ENCODE measurements around the gene EXTL2. TPM values are rescaled to one million over a fixed set of nuclear protein-coding genes. Genes with fewer than 3 reads are reported as not detected.

EXTL2 gene
- total and polyA plus RNA-seq, 9 of the 15 experiments (the other 6 are each of a cell fraction or from before 2014, with no cell fraction given), result 8.5 to 40.7 (median 26.0) TPM

GRCh38 chr1:100941580-100942216 is 47.1 kb upstream of the EXTL2 start:
- H3K9ac ChIP-seq (ENCODE audit: insufficient read depth in 1 of 2, low read depth in 2 of 2, low read length in 2 of 2), result no peak overlapping the region
- FAIRE-seq (no peak), ATAC-seq (no peak), DNase-seq (ENCODE audit: extremely low read depth in 1 of 4, low spot score in 3 of 4) (no peak)
- H3K9me1 ChIP-seq (ENCODE audit: control insufficient read depth, insufficient read depth, low read length), result no peaks in the 10 kb centered on the region
- no peak overlapping the region for H3K4me2 ChIP-seq (ENCODE audit: insufficient read depth, low read length)
- in situ Hi-C loops (cut with MboI) (no loop called here), intact Hi-C loops (cut with micrococcal nuclease) (no loop called here)
- H2AFZ ChIP-seq (ENCODE audit: low read depth, low read length), result no peak overlapping the region
- peaks cover 22% of the 10 kb centered on the region for H3K36me3 ChIP-seq (ENCODE audit: control insufficient read depth, insufficient read depth, low read length)
- BruUV-seq (replicated peaks), result no TSS peak
- no peaks in the 10 kb centered on the region for H4K20me1 ChIP-seq (replicated peaks; ENCODE audit: control insufficient read depth, insufficient read depth, low read length)
- H3K9me3 ChIP-seq (replicated peaks; ENCODE audit: control insufficient read depth, insufficient read depth, low read depth, low read length), result no peaks in the 10 kb centered on the region
- no peaks in the 10 kb centered on the region for H3K4me1 ChIP-seq (replicated peaks in 1 of 2; ENCODE audit: control insufficient read depth in 2 of 2, insufficient read depth in 2 of 2, low read length in 2 of 2)
- ChIA-PET CTCF (ENCODE audit: low intra/inter-chr PET ratio) (no interaction called here), POLR2A (interaction anchor here (0.6 to 2.4 kb wide), 2 partner anchors 8 to 216 kb away, joined by 3 to 8 read pairs; no protein-coding TSS in a partner anchor)
- WGBS (ENCODE audit: insufficient coverage, low coverage, missing lambda C conversion rate), result 98% methylated on average over 9 of the region's 9 CpGs
- H3K27me3 ChIP-seq (ENCODE audit: control insufficient read depth in 2 of 2, insufficient read depth in 2 of 2, low read length in 2 of 2), result no peaks in the 10 kb centered on the region
- H3K79me2 ChIP-seq (ENCODE audit: control insufficient read depth, insufficient read depth, low read length), result no peaks in the 10 kb centered on the region
- no peak overlapping the region for H3K27ac ChIP-seq (ENCODE audit: extremely low read depth, low read depth, low read length)
- H3K4me3 ChIP-seq, result no peak overlapping the region
- TF ChIP-seq HDAC2 (IDR thresholded peaks at IDR 0.05) (no peak), DLX4 (CRISPR knock-in tag; IDR thresholded peaks at IDR 0.05) (no peak), MCM5 (IDR thresholded peaks at IDR 0.05; ENCODE audit: low read depth) (no peak), GTF2B (IDR thresholded peaks at IDR 0.05; ENCODE audit: extremely low read depth, insufficient read length) (no peak), ZNF134 (CRISPR knock-in tag; conservative IDR thresholded peaks at IDR 0.05) (no peak), ZNF512 (tag; IDR thresholded peaks at IDR 0.05) (no peak), ZNF444 (CRISPR knock-in tag; IDR thresholded peaks at IDR 0.05) (no peak), CHAMP1 (IDR thresholded peaks at IDR 0.05) (no peak), TCF3 (CRISPR knock-in tag; IDR thresholded peaks at IDR 0.05) (no peak), IFI16 (CRISPR knock-in tag; IDR thresholded peaks at IDR 0.05) (no peak), DPF2 (IDR thresholded peaks at IDR 0.05) (no peak), ZNF280B (CRISPR knock-in tag; IDR thresholded peaks at IDR 0.05) (no peak), ZNF24 (IDR thresholded peaks at IDR 0.05) (no peak), CBFA2T3 (IDR thresholded peaks at IDR 0.05) (no peak), ZNF282 (CRISPR knock-in tag; IDR thresholded peaks at IDR 0.05) (no peak)
